ENCODE results near the gene SLC7A5.

The SLC7A5 gene

DNA sequence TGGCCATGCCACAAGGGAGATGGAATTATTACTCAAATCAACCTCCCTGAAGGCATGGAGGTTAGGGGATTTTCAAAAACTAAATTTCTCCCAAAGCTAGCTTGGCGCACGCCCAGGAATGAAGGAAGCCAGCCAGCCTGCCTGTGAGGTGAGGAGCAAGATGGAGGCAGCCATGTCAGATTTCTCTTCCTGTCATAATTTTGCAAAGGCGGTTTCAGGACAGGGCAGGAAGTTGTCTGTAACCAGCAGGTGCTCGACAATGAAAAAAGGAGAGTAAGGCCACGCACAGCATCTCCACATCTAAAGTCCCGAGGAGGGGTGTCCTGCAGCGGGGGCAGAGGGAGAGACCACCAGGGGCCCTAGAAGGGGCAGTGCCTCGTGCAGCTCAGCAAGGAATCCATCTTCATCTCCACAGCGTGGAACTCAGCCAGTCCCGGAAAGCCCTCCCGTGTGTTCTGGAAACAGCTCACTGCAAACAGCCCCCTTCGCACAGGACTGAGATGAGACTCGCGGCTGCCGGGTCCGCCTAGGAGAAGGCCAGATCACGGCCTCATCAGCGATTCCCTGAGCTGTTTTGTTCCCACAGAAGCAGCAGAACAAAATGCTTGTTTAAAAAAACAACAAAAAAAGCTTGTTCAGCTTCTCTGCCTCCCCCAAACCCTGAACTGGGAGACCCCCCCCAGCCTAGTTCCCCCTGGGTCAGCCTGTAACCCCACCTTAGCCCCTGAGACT lies 47.8 kb downstream of the SLC7A5 start:
- no peak overlapping the region for H3K27ac ChIP-seq (replicated peaks)
- H3K4me3 ChIP-seq (replicated peaks; ENCODE audit: insufficient read depth, low read length) = no peak overlapping the region
- no peaks in the 10 kb centered on the region for H3K27me3 ChIP-seq (ENCODE audit: insufficient read depth, poor library complexity, severe bottlenecking)
- TF ChIP-seq POLR2AphosphoS5 (IDR thresholded peaks at IDR 0.05; ENCODE audit: low read depth) (no peak), GABPA (IDR thresholded peaks at IDR 0.05; ENCODE audit: low read depth) (no peak), SPI1 (IDR thresholded peaks at IDR 0.05; ENCODE audit: borderline replicate concordance, low read depth) (no peak)
- TF ChIP-seq, protein P1, sequence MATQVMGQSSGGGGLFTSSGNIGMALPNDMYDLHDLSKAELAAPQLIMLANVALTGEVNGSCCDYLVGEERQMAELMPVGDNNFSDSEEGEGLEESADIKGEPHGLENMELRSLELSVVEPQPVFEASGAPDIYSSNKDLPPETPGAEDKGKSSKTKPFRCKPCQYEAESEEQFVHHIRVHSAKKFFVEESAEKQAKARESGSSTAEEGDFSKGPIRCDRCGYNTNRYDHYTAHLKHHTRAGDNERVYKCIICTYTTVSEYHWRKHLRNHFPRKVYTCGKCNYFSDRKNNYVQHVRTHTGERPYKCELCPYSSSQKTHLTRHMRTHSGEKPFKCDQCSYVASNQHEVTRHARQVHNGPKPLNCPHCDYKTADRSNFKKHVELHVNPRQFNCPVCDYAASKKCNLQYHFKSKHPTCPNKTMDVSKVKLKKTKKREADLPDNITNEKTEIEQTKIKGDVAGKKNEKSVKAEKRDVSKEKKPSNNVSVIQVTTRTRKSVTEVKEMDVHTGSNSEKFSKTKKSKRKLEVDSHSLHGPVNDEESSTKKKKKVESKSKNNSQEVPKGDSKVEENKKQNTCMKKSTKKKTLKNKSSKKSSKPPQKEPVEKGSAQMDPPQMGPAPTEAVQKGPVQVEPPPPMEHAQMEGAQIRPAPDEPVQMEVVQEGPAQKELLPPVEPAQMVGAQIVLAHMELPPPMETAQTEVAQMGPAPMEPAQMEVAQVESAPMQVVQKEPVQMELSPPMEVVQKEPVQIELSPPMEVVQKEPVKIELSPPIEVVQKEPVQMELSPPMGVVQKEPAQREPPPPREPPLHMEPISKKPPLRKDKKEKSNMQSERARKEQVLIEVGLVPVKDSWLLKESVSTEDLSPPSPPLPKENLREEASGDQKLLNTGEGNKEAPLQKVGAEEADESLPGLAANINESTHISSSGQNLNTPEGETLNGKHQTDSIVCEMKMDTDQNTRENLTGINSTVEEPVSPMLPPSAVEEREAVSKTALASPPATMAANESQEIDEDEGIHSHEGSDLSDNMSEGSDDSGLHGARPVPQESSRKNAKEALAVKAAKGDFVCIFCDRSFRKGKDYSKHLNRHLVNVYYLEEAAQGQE (IDR thresholded peaks at IDR 0.05; ENCODE audit: insufficient replicate concordance, low read depth) = no peak
- TF ChIP-seq, protein P2, sequence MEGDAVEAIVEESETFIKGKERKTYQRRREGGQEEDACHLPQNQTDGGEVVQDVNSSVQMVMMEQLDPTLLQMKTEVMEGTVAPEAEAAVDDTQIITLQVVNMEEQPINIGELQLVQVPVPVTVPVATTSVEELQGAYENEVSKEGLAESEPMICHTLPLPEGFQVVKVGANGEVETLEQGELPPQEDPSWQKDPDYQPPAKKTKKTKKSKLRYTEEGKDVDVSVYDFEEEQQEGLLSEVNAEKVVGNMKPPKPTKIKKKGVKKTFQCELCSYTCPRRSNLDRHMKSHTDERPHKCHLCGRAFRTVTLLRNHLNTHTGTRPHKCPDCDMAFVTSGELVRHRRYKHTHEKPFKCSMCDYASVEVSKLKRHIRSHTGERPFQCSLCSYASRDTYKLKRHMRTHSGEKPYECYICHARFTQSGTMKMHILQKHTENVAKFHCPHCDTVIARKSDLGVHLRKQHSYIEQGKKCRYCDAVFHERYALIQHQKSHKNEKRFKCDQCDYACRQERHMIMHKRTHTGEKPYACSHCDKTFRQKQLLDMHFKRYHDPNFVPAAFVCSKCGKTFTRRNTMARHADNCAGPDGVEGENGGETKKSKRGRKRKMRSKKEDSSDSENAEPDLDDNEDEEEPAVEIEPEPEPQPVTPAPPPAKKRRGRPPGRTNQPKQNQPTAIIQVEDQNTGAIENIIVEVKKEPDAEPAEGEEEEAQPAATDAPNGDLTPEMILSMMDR (IDR thresholded peaks at IDR 0.05; ENCODE audit: insufficient read depth, low read length) = no peak
- no peak for DNase-seq (ENCODE audit: low read depth in 1 of 2, low spot score in 1 of 2)

DNA sequence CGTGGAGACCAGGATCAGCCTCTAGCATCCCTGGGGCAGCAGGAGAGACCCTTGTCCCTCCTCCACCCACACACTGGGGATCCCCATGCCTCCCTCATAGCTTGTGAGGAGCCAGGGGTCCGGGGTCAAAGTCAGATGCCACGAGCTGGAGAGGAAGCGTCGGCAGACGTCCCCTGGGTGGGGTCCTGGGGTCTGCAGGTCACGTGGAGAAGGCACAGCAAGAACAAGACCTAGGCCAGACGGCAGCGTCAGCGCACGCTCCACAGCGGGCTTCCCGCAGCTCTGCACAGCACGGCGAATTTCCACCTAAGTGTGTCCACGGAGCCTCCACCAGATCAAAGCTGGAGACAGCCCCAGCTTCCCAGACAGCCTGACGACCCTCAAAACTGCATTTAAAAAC lies 49.3 kb downstream of the SLC7A5 start:
- DNase-seq (ENCODE audit: low read depth in 1 of 2, low spot score in 1 of 2) = no peak
- TF ChIP-seq, protein P2 (IDR thresholded peaks at IDR 0.05; ENCODE audit: insufficient read depth, low read length) = no peak
- TF ChIP-seq, protein P1 (IDR thresholded peaks at IDR 0.05; ENCODE audit: insufficient replicate concordance, low read depth) = no peak
- TF ChIP-seq POLR2AphosphoS5 (IDR thresholded peaks at IDR 0.05; ENCODE audit: low read depth) (no peak), SPI1 (IDR thresholded peaks at IDR 0.05; ENCODE audit: borderline replicate concordance, low read depth) (no peak), GABPA (IDR thresholded peaks at IDR 0.05; ENCODE audit: low read depth) (no peak)
- H3K4me3 ChIP-seq (replicated peaks; ENCODE audit: insufficient read depth, low read length) = no peak overlapping the region
- no peaks in the 10 kb centered on the region for H3K27me3 ChIP-seq (ENCODE audit: insufficient read depth, poor library complexity, severe bottlenecking)
- H3K27ac ChIP-seq (replicated peaks) = no peak overlapping the region

DNA sequence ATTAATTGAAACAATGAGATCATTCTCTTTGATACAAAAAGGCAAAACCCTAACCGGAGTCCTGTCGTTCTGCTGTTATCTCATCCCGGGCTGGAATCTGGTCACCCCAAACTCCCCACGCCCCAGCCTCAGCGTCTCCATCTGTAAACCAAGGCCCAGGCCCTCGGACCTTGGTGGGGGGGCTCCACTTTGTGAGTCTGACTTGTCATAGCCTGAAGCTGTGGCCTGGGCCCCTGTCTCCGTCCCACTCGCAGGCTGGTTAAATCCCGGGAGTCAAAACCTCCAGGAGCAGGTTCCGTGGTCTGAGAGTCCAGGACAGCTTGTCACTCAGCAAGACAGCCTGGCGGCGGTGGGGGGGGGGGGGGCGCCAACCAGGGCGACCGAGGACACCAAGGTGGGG lies 50.0 kb downstream of the SLC7A5 start:
- Histone ChIP-seq H3K27ac (replicated peaks) (no peak overlapping the region), H3K27me3 (ENCODE audit: insufficient read depth, poor library complexity, severe bottlenecking) (no peaks in the 10 kb centered on the region), H3K4me3 (replicated peaks; ENCODE audit: insufficient read depth, low read length) (no peak overlapping the region)
- TF ChIP-seq SPI1 (IDR thresholded peaks at IDR 0.05; ENCODE audit: borderline replicate concordance, low read depth) = no peak
- no peak for TF ChIP-seq GABPA (IDR thresholded peaks at IDR 0.05; ENCODE audit: low read depth)
- TF ChIP-seq POLR2AphosphoS5 (IDR thresholded peaks at IDR 0.05; ENCODE audit: low read depth) = no peak
- TF ChIP-seq, protein P1 (IDR thresholded peaks at IDR 0.05; ENCODE audit: insufficient replicate concordance, low read depth) = no peak
- TF ChIP-seq, protein P2 (IDR thresholded peaks at IDR 0.05; ENCODE audit: insufficient read depth, low read length) = no peak
- no peak for DNase-seq (ENCODE audit: low read depth in 1 of 2, low spot score in 1 of 2)

All from HL-60 (cell line).